HEK293 (cell line): ENCODE results near the gene HSCB.

Experiments used
- ELK4 ChIP-seq: IDR thresholded peaks from 2 replicates; pipeline ENCODE4 v1.6.1; 2011; ENCODE audit warnings: mild to moderate bottlenecking, low read depth, low read length, borderline replicate concordance
- FEZF1 ChIP-seq: fragments of 450-650 bp; formaldehyde crosslinking; IDR thresholded peaks from 2 replicates; pipeline ENCODE4 v1.5.1; 2016; ENCODE audit warnings: missing biosample characterization, missing genetic modification characterization
- GLIS1 ChIP-seq: fragments of 450-650 bp; formaldehyde crosslinking; IDR thresholded peaks from 2 replicates; pipeline ENCODE4 v1.5.1; 2016; ENCODE audit warnings: missing biosample characterization, missing genetic modification characterization
- INSM2 ChIP-seq: fragments of 450-650 bp; formaldehyde crosslinking; IDR thresholded peaks from 2 replicates; pipeline ENCODE4 v1.5.1; 2016; ENCODE audit warnings: missing biosample characterization, missing genetic modification characterization
- KLF1 ChIP-seq: fragments of 450-650 bp; formaldehyde crosslinking; IDR thresholded peaks from 2 replicates; pipeline ENCODE4 v1.5.1; 2016; ENCODE audit warnings: missing biosample characterization, missing genetic modification characterization
- PBX3 ChIP-seq: sonication (generic); formaldehyde crosslinking; IDR thresholded peaks from 2 replicates; pipeline ENCODE4 v1.8.1; 2022; ENCODE audit warnings: mild to moderate bottlenecking, moderate library complexity, missing genetic modification reagents
- PRDM1 ChIP-seq: fragments of 450-650 bp; formaldehyde crosslinking; IDR thresholded peaks from 2 replicates; pipeline ENCODE4; 2016; ENCODE audit warnings: missing biosample characterization, missing genetic modification characterization
- REPIN1 ChIP-seq: fragments of 450-650 bp; formaldehyde crosslinking; IDR thresholded peaks from 2 replicates; pipeline ENCODE4 v1.5.1; 2017; ENCODE audit warnings: missing biosample characterization, missing genetic modification characterization, low read depth
- SALL2 ChIP-seq: fragments of 450-650 bp; formaldehyde crosslinking; IDR thresholded peaks from 2 replicates; pipeline ENCODE4 v1.5.0; 2017; ENCODE audit warnings: missing biosample characterization, mild to moderate bottlenecking, missing genetic modification characterization, borderline replicate concordance
- SCRT1 ChIP-seq: fragments of 450-650 bp; formaldehyde crosslinking; IDR thresholded peaks from 2 replicates; pipeline ENCODE4 v1.5.1; 2016; ENCODE audit warnings: missing biosample characterization, missing genetic modification characterization, borderline replicate concordance
- SETDB1 ChIP-seq: IDR thresholded peaks from one replicate; pipeline ENCODE4 v1.6.1; 2017; ENCODE audit warnings: mild to moderate bottlenecking, low read length, moderate library complexity, mixed read lengths; ENCODE audit not compliant: insufficient read length
- SP7 ChIP-seq: fragments of 450-650 bp; formaldehyde crosslinking; IDR thresholded peaks from 2 replicates; pipeline ENCODE4 v1.5.1; 2016; ENCODE audit warnings: missing biosample characterization, missing genetic modification characterization
- WT1 ChIP-seq: fragments of 450-650 bp; formaldehyde crosslinking; IDR thresholded peaks from 2 replicates; pipeline ENCODE4 v1.5.1; 2016; ENCODE audit warnings: missing biosample characterization, missing genetic modification characterization
- ZBTB1 ChIP-seq: fragments of 450-650 bp; formaldehyde crosslinking; IDR thresholded peaks from 2 replicates; pipeline ENCODE4 v1.5.1; 2016; ENCODE audit warnings: missing biosample characterization, missing genetic modification characterization
- ZFP69B ChIP-seq: fragments of 450-650 bp; formaldehyde crosslinking; IDR thresholded peaks from 2 replicates; pipeline ENCODE4 v1.5.1; 2016; ENCODE audit warnings: missing biosample characterization, missing genetic modification characterization
- ZNF10 ChIP-seq: fragments of 450-650 bp; formaldehyde crosslinking; IDR thresholded peaks from 2 replicates; pipeline ENCODE4 v1.5.1; 2017; ENCODE audit warnings: missing biosample characterization, missing genetic modification characterization
- ZNF169 ChIP-seq: fragments of 450-650 bp; formaldehyde crosslinking; IDR thresholded peaks from 2 replicates; pipeline ENCODE4 v1.5.1; 2016; ENCODE audit warnings: missing biosample characterization, missing genetic modification characterization
- ZNF19 ChIP-seq: fragments of 450-650 bp; formaldehyde crosslinking; IDR thresholded peaks from 2 replicates; pipeline ENCODE4; 2016; ENCODE audit warnings: missing biosample characterization, missing genetic modification characterization, low read depth
- ZNF223 ChIP-seq: fragments of 450-650 bp; formaldehyde crosslinking; IDR thresholded peaks from 2 replicates; pipeline ENCODE4 v1.5.1; 2016; ENCODE audit warnings: missing biosample characterization, missing genetic modification characterization
- ZNF311 ChIP-seq: fragments of 450-650 bp; formaldehyde crosslinking; IDR thresholded peaks from 2 replicates; pipeline ENCODE4 v1.5.1; 2017; ENCODE audit warnings: missing biosample characterization, missing genetic modification characterization, borderline replicate concordance
- ZNF37A ChIP-seq: fragments of 450-650 bp; IDR thresholded peaks from 2 replicates; pipeline ENCODE4 v1.5.1; 2018; ENCODE audit warnings: missing biosample characterization, missing genetic modification characterization
- ZNF404 ChIP-seq: fragments of 450-650 bp; formaldehyde crosslinking; IDR thresholded peaks from 2 replicates; pipeline ENCODE4 v1.5.1; 2017; ENCODE audit warnings: missing biosample characterization, missing genetic modification characterization
- ZNF501 ChIP-seq: fragments of 450-650 bp; formaldehyde crosslinking; IDR thresholded peaks from 2 replicates; pipeline ENCODE4 v1.5.1; 2016; ENCODE audit warnings: missing biosample characterization, missing genetic modification characterization
- ZNF558 ChIP-seq: fragments of 450-650 bp; formaldehyde crosslinking; IDR thresholded peaks from 2 replicates; pipeline ENCODE4 v1.5.1; 2016; ENCODE audit warnings: missing biosample characterization, missing genetic modification characterization
- ZNF561 ChIP-seq: fragments of 450-650 bp; IDR thresholded peaks from 2 replicates; pipeline ENCODE4 v1.5.1; 2018; ENCODE audit warnings: missing biosample characterization, missing genetic modification characterization, borderline replicate concordance
- ZNF600 ChIP-seq: fragments of 450-650 bp; formaldehyde crosslinking; IDR thresholded peaks from 2 replicates; pipeline ENCODE4 v1.5.1; 2016; ENCODE audit warnings: missing biosample characterization, missing genetic modification characterization
- ZNF629 ChIP-seq: fragments of 450-650 bp; formaldehyde crosslinking; IDR thresholded peaks from 2 replicates; pipeline ENCODE4 v1.5.1; 2017; ENCODE audit warnings: missing biosample characterization, missing genetic modification characterization
- ZNF654 ChIP-seq: fragments of 450-650 bp; formaldehyde crosslinking; IDR thresholded peaks from 2 replicates; pipeline ENCODE4 v1.5.1; 2016; ENCODE audit warnings: low read depth, missing biosample characterization, missing genetic modification characterization
- ZSCAN30 ChIP-seq: fragments of 450-650 bp; IDR thresholded peaks from 2 replicates; pipeline ENCODE4 v1.5.1; 2018; ENCODE audit warnings: missing biosample characterization, mild to moderate bottlenecking, missing genetic modification characterization, moderate library complexity
- ZSCAN4 ChIP-seq: fragments of 450-650 bp; formaldehyde crosslinking; IDR thresholded peaks from 2 replicates; pipeline ENCODE4 v1.5.1; 2017; ENCODE audit warnings: missing biosample characterization, missing genetic modification characterization
- TF ChIP-seq, protein P1 (sequence below): fragments of 450-650 bp; formaldehyde crosslinking; IDR thresholded peaks from 2 replicates; pipeline ENCODE4 v1.5.1; 2016; ENCODE audit warnings: missing biosample characterization, missing genetic modification characterization
- TF ChIP-seq, protein P2 (sequence below): fragments of 450-650 bp; formaldehyde crosslinking; IDR thresholded peaks from 2 replicates; pipeline ENCODE4 v1.5.1; 2016; ENCODE audit warnings: missing biosample characterization, missing genetic modification characterization
- TF ChIP-seq, protein P3 (sequence below): fragments of 450-650 bp; formaldehyde crosslinking; IDR thresholded peaks from 2 replicates; pipeline ENCODE4 v1.5.1; 2016; ENCODE audit warnings: missing biosample characterization, missing genetic modification characterization

HSCB gene

DNA sequence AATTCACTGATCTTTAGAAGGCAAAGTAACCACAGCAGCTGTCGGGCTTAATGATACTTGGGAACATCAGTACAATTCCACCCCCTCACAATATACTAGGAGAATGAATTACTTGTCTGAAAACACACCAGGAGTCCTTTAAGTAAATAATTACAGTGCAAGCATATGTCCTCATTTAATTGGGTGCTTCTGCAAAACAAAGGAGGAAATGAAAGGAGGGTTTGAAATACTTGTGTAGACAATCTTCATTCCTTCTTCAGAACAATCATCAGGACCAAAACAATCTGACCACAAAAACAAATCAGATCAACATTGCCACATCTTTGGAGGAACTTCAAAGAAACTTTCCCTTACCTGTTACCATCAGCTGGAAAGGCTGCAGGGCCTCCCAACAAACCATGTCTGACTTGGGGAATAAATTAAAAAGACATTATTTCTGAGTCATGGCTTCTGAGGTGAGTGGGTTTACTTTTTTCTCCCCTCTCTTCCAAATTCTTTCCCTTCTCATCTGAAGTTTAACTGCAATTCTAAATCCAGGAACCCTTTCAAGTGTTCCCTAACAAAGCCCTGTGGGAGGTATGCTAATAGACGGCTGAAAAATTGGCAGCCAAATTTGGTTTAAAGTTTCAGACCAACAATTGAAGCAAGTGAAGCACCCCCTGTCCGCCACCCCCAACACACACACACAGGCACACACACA, 18.2 kb downstream of the HSCB start (continued):
- TF ChIP-seq, protein P1, sequence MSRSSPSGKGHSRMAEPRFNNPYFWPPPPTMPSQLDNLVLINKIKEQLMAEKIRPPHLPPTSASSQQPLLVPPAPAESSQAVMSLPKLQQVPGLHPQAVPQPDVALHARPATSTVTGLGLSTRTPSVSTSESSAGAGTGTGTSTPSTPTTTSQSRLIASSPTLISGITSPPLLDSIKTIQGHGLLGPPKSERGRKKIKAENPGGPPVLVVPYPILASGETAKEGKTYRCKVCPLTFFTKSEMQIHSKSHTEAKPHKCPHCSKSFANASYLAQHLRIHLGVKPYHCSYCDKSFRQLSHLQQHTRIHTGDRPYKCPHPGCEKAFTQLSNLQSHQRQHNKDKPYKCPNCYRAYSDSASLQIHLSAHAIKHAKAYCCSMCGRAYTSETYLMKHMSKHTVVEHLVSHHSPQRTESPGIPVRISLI (tag by site-specific recombination), result no peak
- TF ChIP-seq INSM2, result 0 out of 2 replicates have a peak, but pooled peaks have one; percentile 18
- TF ChIP-seq SP7, result peak; percentile 98
- no peak for TF ChIP-seq ZNF404 (tag by site-specific recombination)
- TF ChIP-seq FEZF1, result no peak
- TF ChIP-seq, protein P2, sequence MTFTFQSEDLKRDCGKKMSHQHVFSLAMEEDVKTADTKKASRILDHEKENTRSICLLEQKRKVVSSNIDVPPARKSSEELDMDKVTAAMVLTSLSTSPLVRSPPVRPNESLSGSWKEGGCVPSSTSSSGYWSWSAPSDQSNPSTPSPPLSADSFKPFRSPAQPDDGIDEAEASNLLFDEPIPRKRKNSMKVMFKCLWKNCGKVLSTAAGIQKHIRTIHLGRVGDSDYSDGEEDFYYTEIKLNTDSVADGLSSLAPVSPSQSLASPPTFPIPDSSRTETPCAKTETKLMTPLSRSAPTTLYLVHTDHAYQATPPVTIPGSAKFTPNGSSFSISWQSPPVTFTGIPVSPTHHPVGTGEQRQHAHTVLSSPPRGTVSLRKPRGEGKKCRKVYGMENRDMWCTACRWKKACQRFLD (tag by site-specific recombination), result no peak
- peak; percentile 85 for TF ChIP-seq GLIS1 (tag by site-specific recombination)
- no peak for TF ChIP-seq ZNF169
- TF ChIP-seq, protein P3, sequence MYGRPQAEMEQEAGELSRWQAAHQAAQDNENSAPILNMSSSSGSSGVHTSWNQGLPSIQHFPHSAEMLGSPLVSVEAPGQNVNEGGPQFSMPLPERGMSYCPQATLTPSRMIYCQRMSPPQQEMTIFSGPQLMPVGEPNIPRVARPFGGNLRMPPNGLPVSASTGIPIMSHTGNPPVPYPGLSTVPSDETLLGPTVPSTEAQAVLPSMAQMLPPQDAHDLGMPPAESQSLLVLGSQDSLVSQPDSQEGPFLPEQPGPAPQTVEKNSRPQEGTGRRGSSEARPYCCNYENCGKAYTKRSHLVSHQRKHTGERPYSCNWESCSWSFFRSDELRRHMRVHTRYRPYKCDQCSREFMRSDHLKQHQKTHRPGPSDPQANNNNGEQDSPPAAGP (tag by site-specific recombination), result no peak
- no peak for TF ChIP-seq ZNF561 (tag by site-specific recombination)
- no peak for TF ChIP-seq KLF1
- TF ChIP-seq ZSCAN4, result 0 out of 2 replicates have a peak, but pooled peaks have one; percentile 22
- TF ChIP-seq ZNF654, result no peak
- no peak for TF ChIP-seq ZNF19
- no peak for TF ChIP-seq ZNF501
- TF ChIP-seq SCRT1 (tag by site-specific recombination), result no peak
- TF ChIP-seq ZBTB1 (tag by site-specific recombination), result no peak
- no peak for TF ChIP-seq PBX3
- no peak for TF ChIP-seq SALL2 (tag by site-specific recombination)
- no peak for TF ChIP-seq ZNF223
- 0 out of 2 replicates have a peak, but pooled peaks have one; percentile 11 for TF ChIP-seq ZNF629
- no peak for TF ChIP-seq REPIN1 (tag by site-specific recombination)
- TF ChIP-seq ZFP69B (tag by site-specific recombination), result no peak
- 0 out of 2 replicates have a peak, but pooled peaks have one; percentile 18 for TF ChIP-seq ZSCAN30 (tag by site-specific recombination)
- TF ChIP-seq ZNF37A (tag by site-specific recombination), result no peak
- no peak for TF ChIP-seq ZNF10 (tag by site-specific recombination)
- no peak for TF ChIP-seq ZNF311 (tag by site-specific recombination)
- TF ChIP-seq ZNF558 (tag by site-specific recombination), result no peak
- peak; percentile 36; the same call in 1 of the 2 replicates for TF ChIP-seq PRDM1 (tag by site-specific recombination)
- TF ChIP-seq SETDB1, result no peak
- no peak for TF ChIP-seq ZNF600 (tag by site-specific recombination)
- TF ChIP-seq WT1 (tag by site-specific recombination), result peak; percentile 82
- no peak for TF ChIP-seq ELK4
